Left ventricle myocardium inferior (tissue), 1 donor: ENCODE measurements around the gene STON2. TPM values are rescaled to one million over a fixed set of nuclear protein-coding genes. Genes with fewer than 3 reads are reported as not detected.

ENCODE experiments used
- DNase-seq: peaks from one replicate; pipeline ENCODE4 v3.0.0-alpha.2; 2020
- H3K27ac ChIP-seq: fragments of 200-600 bp; replicated peaks from 2 replicates; pipeline ENCODE4 v1.8.0; 2021
- H3K27me3 ChIP-seq: fragments of 200-600 bp; 2 replicates; pipeline ENCODE4 v1.8.0; 2021; ENCODE audit warnings: low read depth
- H3K36me3 ChIP-seq: fragments of 200-600 bp; 2 replicates; pipeline ENCODE4 v1.8.0; 2021
- H3K4me1 ChIP-seq: fragments of 200-600 bp; 2 replicates; pipeline ENCODE4 v1.8.0; 2021
- H3K4me3 ChIP-seq: fragments of 200-600 bp; 2 replicates; pipeline ENCODE4 v1.8.0; 2021; ENCODE audit warnings: mild to moderate bottlenecking, moderate library complexity
- H3K9me3 ChIP-seq: fragments of 200-600 bp; replicated peaks from 2 replicates; pipeline ENCODE4 v1.8.0; 2021
- intact Hi-C: fragments of 100-400 bp; cut with micrococcal nuclease; formaldehyde crosslinking; loops from one replicate; pipeline ENCODE4 v1.11.0; 2022
- total RNA-seq: library from RNA; stranded (reverse); fragmentation: NEBNext Ultra II Directional; extraction: Animal tissue kit (Norgen Biotek cat#: 25700); gene quantifications from one replicate; pipeline ENCODE4 v1.2.1, GENCODE V29; 2021
- TF ChIP-seq, protein P1 (sequence below): fragments of 200-600 bp; IDR thresholded peaks from 2 replicates; pipeline ENCODE4 v1.8.0; 2021; ENCODE audit warnings: antibody characterized with exemption, mild to moderate bottlenecking, borderline replicate concordance
- donor health status: DM: no; HTN: yes; CAD: no; lungs with severe emphysema.

Gene STON2
- total RNA-seq, 1 donor from 2014 or later, result 8.3 TPM

DNA sequence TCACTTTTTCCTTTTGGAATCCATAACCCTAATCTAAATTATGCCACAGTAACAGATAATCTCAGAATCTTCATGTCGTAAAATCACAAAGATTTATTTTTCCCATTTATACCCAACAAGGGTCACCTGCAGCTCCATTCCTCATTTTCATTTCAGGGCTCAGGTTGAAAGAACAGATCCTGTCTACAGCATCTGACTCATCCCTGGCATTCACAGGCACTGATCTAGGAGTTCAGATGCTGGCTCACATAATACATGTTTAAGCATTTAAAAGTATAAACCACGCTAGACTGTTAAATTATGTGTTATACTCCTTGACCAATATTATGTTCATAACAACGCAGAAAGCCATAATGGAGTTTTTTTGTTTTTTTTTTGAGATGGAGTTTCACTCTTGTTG lies 58.3 kb downstream of the STON2 start:
- peak overlapping the region; percentile 67 for H3K27ac ChIP-seq
- intact Hi-C loops, result no loop called here
- peaks cover 14% of the 10 kb centered on the region for H3K4me1 ChIP-seq
- H3K27me3 ChIP-seq, result peaks cover 5% of the 10 kb centered on the region
- H3K4me3 ChIP-seq, result no peak overlapping the region
- no peaks in the 10 kb centered on the region for H3K9me3 ChIP-seq
- H3K36me3 ChIP-seq, result no peaks in the 10 kb centered on the region
- TF ChIP-seq, protein P1, sequence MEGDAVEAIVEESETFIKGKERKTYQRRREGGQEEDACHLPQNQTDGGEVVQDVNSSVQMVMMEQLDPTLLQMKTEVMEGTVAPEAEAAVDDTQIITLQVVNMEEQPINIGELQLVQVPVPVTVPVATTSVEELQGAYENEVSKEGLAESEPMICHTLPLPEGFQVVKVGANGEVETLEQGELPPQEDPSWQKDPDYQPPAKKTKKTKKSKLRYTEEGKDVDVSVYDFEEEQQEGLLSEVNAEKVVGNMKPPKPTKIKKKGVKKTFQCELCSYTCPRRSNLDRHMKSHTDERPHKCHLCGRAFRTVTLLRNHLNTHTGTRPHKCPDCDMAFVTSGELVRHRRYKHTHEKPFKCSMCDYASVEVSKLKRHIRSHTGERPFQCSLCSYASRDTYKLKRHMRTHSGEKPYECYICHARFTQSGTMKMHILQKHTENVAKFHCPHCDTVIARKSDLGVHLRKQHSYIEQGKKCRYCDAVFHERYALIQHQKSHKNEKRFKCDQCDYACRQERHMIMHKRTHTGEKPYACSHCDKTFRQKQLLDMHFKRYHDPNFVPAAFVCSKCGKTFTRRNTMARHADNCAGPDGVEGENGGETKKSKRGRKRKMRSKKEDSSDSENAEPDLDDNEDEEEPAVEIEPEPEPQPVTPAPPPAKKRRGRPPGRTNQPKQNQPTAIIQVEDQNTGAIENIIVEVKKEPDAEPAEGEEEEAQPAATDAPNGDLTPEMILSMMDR, result no peak
- DNase-seq, result no peak

DNA sequence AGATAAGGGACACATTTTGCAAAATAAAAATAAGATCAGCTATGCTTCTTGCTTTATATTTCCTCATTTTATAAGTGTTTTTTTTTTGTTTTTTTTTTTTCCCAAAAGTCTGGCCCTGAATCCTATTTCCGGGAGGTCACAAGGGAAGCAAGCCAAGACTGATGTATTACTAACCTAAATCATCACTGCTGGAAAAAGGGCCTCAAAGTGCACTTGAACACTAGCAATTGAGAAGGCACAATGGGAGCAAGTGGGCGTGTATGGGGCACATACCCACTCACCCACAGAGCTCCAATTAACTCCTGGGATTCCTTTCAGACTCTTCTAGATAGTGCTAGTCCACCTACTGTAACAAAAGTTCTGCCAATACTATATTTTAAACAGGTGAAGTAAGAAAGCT lies 58.8 kb downstream of the STON2 start:
- peaks cover 14% of the 10 kb centered on the region for H3K4me1 ChIP-seq
- intact Hi-C loops, result no loop called here
- H3K9me3 ChIP-seq, result no peaks in the 10 kb centered on the region
- no peak overlapping the region for H3K4me3 ChIP-seq
- H3K27ac ChIP-seq, result peak overlapping the region; percentile 67
- DNase-seq, result no peak
- no peaks in the 10 kb centered on the region for H3K36me3 ChIP-seq
- TF ChIP-seq, protein P1, result no peak
- peaks cover 5% of the 10 kb centered on the region for H3K27me3 ChIP-seq

DNA sequence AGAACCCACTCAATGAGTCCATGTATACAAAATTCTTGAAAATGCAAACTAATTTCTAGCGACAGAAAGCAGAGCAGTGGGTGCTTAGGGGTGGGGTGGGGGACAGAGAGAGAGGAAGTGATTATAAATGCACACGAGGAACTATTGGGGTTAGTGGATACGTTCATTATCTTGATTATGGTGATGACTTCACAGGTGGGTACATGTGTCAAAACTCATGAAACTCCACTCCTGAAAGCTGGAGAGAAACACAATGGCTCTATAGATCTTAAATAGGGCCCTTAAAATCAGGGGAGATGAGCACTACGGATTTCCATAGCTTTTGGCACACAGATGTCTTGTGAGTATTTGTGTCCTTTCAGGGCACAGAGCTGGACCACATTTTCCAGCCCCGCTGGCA lies 59.9 kb downstream of the STON2 start:
- TF ChIP-seq, protein P1, result no peak
- Histone ChIP-seq H3K27me3 (peaks cover 5% of the 10 kb centered on the region), H3K36me3 (no peaks in the 10 kb centered on the region), H3K27ac (no peak overlapping the region), H3K4me3 (no peak overlapping the region), H3K9me3 (no peaks in the 10 kb centered on the region), H3K4me1 (peaks cover 14% of the 10 kb centered on the region)
- no peak for DNase-seq
- intact Hi-C loops, result no loop called here

DNA sequence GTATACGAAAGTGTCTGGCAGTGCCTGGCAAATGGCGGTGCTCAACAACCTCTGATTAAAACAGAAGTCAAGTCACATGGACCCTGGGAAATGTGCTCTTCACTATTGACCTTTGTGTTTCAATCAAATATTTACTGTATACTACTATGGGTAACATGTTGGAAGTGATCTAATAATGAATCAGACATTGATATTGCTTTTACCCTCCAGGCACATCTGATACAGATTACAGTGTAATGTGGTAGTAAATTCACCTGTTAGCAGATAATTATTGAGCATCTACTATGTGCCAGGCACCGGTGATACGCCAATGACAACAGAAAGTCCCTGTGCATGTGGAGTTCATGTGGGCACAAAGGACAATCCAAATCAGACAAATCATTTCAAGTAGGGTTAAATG lies 63.1 kb downstream of the STON2 start:
- H3K36me3 ChIP-seq, result no peaks in the 10 kb centered on the region
- TF ChIP-seq, protein P1, result no peak
- intact Hi-C loops, result no loop called here
- no peaks in the 10 kb centered on the region for H3K9me3 ChIP-seq
- H3K27ac ChIP-seq, result no peak overlapping the region
- no peak for DNase-seq
- no peak overlapping the region for H3K4me3 ChIP-seq
- H3K27me3 ChIP-seq, result no peaks in the 10 kb centered on the region
- H3K4me1 ChIP-seq, result peaks cover 7% of the 10 kb centered on the region

DNA sequence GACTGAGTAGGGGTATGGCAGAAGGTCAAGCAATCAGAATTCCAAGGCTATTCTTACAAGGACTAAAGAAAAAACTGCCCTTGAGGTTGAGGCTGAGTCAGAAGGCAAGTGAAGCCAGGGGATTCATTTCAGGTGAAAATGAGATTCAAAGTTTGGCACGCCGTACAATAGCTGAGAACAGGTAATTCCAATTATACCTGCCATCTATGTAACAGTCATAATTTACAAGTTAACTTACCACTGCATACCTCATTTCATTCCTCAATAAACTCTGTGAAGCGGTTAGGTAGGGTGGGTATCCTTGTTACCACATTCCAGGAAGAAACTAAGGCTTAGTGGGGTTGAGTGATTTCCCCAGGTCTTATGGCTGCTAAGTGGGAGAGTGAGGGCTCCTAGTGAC lies 64.1 kb downstream of the STON2 start:
- Histone ChIP-seq H3K4me1 (no peaks in the 10 kb centered on the region), H3K36me3 (no peaks in the 10 kb centered on the region)

More for the DNA sequence above, 64.1 kb downstream of the STON2 start:
- Histone ChIP-seq H3K4me3 (no peak overlapping the region), H3K9me3 (no peaks in the 10 kb centered on the region), H3K27me3 (no peaks in the 10 kb centered on the region), H3K27ac (no peak overlapping the region)
- intact Hi-C loops, result no loop called here
- DNase-seq, result no peak
- TF ChIP-seq, protein P1, result no peak
